ENCODE measurements around the gene EDEM3.

Gene EDEM3

GRCh38 chr1:184665360-184665759, 89.3 kb downstream of the EDEM3 start:
- no peak for DNase-seq

GRCh38 chr1:184664661-184665060, 90.0 kb downstream of the EDEM3 start:
- no peak for DNase-seq

- DNase-seq: peak; percentile 18
Observed at GRCh38 chr1:184664042-184664660, 90.5 kb downstream of the EDEM3 start.

- DNase-seq: no peak
Observed at GRCh38 chr1:184661801-184662200, 92.9 kb downstream of the EDEM3 start.

GRCh38 chr1:184660462-184661191, 94.0 kb downstream of the EDEM3 start:
- no peak for DNase-seq

GRCh38 chr1:184658055-184658454, 96.6 kb downstream of the EDEM3 start:
- DNase-seq: no peak

- DNase-seq: no peak
Observed at GRCh38 chr1:184656221-184656620, 98.4 kb downstream of the EDEM3 start.

GRCh38 chr1:184655185-184655584, 99.5 kb downstream of the EDEM3 start:
- no peak for DNase-seq

- DNase-seq: no peak
Observed at GRCh38 chr1:184650177-184650866, 104.3 kb downstream of the EDEM3 start.

- no peak for DNase-seq
Observed at GRCh38 chr1:184649451-184649888, 105.2 kb downstream of the EDEM3 start.

- no peak for DNase-seq
Observed at GRCh38 chr1:184648856-184649201, 105.8 kb downstream of the EDEM3 start.

GRCh38 chr1:184648160-184648855, 106.3 kb downstream of the EDEM3 start:
- DNase-seq: no peak

- no peak for DNase-seq
Observed at GRCh38 chr1:184647471-184647870, 107.2 kb downstream of the EDEM3 start.

GRCh38 chr1:184646824-184647223, 107.8 kb downstream of the EDEM3 start:
- no peak for DNase-seq

GRCh38 chr1:184646178-184646701, 108.4 kb downstream of the EDEM3 start:
- DNase-seq: no peak

GRCh38 chr1:184644771-184645170, 109.9 kb downstream of the EDEM3 start:
- no peak for DNase-seq

- DNase-seq: no peak
Observed at GRCh38 chr1:184643661-184644060, 111.0 kb downstream of the EDEM3 start.

GRCh38 chr1:184641894-184642293, 112.8 kb downstream of the EDEM3 start:
- no peak for DNase-seq

GRCh38 chr1:184640505-184640904, 114.2 kb downstream of the EDEM3 start:
- DNase-seq: no peak
